Liver (tissue), 9 donors: ENCODE results near the gene VSTM2L. TPM values are rescaled to one million over a fixed set of nuclear protein-coding genes. Genes with fewer than 3 reads are reported as not detected.

ENCODE experiments used
- DNase-seq: peaks from one replicate; pipeline ENCODE4 v3.0.0-alpha.2; 2017; ENCODE audit warnings: low spot score
- H3K27ac ChIP-seq, 2 donors: one replicate each; pipeline ENCODE4 v1.7.0; 2013; ENCODE audit warnings: inconsistent platforms in 2 of 2, low read length in 2 of 2, control low read depth in 1 of 2, low read depth in 1 of 2, mild to moderate bottlenecking in 1 of 2
- H3K27me3 ChIP-seq, 4 donors: one replicate each; pipeline versions ENCODE4 v1.6.1 to v1.7.0; 2013; ENCODE audit warnings: low read length in 3 of 4, inconsistent platforms in 1 of 4, mild to moderate bottlenecking in 1 of 4, moderate library complexity in 1 of 4; ENCODE audit not compliant: control insufficient read depth in 4 of 4, insufficient read depth in 4 of 4
- H3K36me3 ChIP-seq, 4 donors: one replicate each; pipeline versions ENCODE4 v1.6.1 to v1.7.0; 2013; ENCODE audit warnings: low read length in 3 of 4, mild to moderate bottlenecking in 3 of 4, low read depth in 1 of 4, moderate library complexity in 1 of 4; ENCODE audit not compliant: control insufficient read depth in 4 of 4, insufficient read depth in 3 of 4
- H3K4me1 ChIP-seq, 4 donors: one replicate each; pipeline versions ENCODE4 v1.6.1 to v1.7.0; 2013; ENCODE audit warnings: low read length in 3 of 4, mild to moderate bottlenecking in 3 of 4, moderate library complexity in 1 of 4; ENCODE audit not compliant: control insufficient read depth in 4 of 4, insufficient read depth in 4 of 4
- H3K4me3 ChIP-seq, 3 donors: one replicate each; pipeline versions ENCODE4 v1.6.1 to v1.7.0; 2013; ENCODE audit warnings: low read length in 3 of 3, control low read depth in 1 of 3, low read depth in 1 of 3, mild to moderate bottlenecking in 1 of 3
- H3K9ac ChIP-seq, 2 donors: one replicate each; pipeline ENCODE4 v1.7.0; 2013; ENCODE audit warnings: low read length in 2 of 2, mild to moderate bottlenecking in 2 of 2, moderate library complexity in 2 of 2, control low read depth in 1 of 2, low read depth in 1 of 2
- H3K9me3 ChIP-seq, 4 donors: one replicate each; pipeline versions ENCODE4 v1.6.1 to v1.7.0; 2013; ENCODE audit warnings: low read length in 3 of 4; ENCODE audit not compliant: control insufficient read depth in 4 of 4
- EGR1 ChIP-seq, 2 donors: IDR thresholded peaks; 2 replicates each; pipeline ENCODE4 v1.6.1; 2016 to 2018; ENCODE audit warnings: antibody characterized with exemption in 2 of 2, low read depth in 2 of 2
- FOXA2 ChIP-seq: IDR thresholded peaks from 2 replicates; pipeline ENCODE4 v1.6.1; 2016; ENCODE audit warnings: antibody characterized with exemption
- GABPA ChIP-seq, 2 donors: IDR thresholded peaks in 1 of 2; conservative IDR thresholded peaks in 1 of 2; 2 replicates each; pipeline ENCODE4 v1.6.1; 2016; ENCODE audit warnings: antibody characterized with exemption in 2 of 2, mild to moderate bottlenecking in 1 of 2, moderate library complexity in 1 of 2
- HNF4G ChIP-seq: IDR thresholded peaks from 2 replicates; pipeline ENCODE4 v1.6.1; 2016; ENCODE audit warnings: antibody characterized with exemption
- JUND ChIP-seq, 2 donors: IDR thresholded peaks; 2 replicates each; pipeline ENCODE4 v1.6.1; 2016; ENCODE audit warnings: antibody characterized with exemption in 2 of 2
- NR2F2 ChIP-seq: IDR thresholded peaks from 2 replicates; pipeline ENCODE4 v1.6.1; 2016; ENCODE audit warnings: antibody characterized with exemption
- RXRA ChIP-seq, 2 donors: IDR thresholded peaks; 2 replicates each; pipeline ENCODE4 v1.6.1; 2017 to 2018; ENCODE audit warnings: antibody characterized with exemption in 2 of 2, mild to moderate bottlenecking in 1 of 2
- SP1 ChIP-seq: IDR thresholded peaks from 2 replicates; pipeline ENCODE4 v1.6.1; 2018; ENCODE audit warnings: antibody characterized with exemption, mild to moderate bottlenecking
- YY1 ChIP-seq: IDR thresholded peaks from 2 replicates; pipeline ENCODE4 v1.6.1; 2016; ENCODE audit warnings: antibody characterized with exemption, mild to moderate bottlenecking
- WGBS: extraction: QIAGEN DNeasy Blood & Tissue Kit; methylation state at CpG from one replicate; pipeline ENCODE4 v1.1.7; 2013; 5-methylcytosine and 5-hydroxymethylcytosine counted together
- polyA plus RNA-seq, 2 donors: library from polyadenylated mRNA; stranded (reverse) in 1 of 2; unstranded in 1 of 2; fragments of 200-250 nt in 1 of 2; fragments of >200 nt in 1 of 2; fragmentation: Nextera tagmentation in 1 of 2; extraction: Ambion mirVana in 1 of 2; gene quantifications; one replicate each; pipeline versions ENCODE4 v1.2.1 to v1.2.3, GENCODE V29; 2013 to 2015
- total RNA-seq, 2 donors: library from RNA; depleted of rRNA; stranded (reverse); fragments of >200 nt; gene quantifications; one replicate each; pipeline ENCODE4 v1.2.3, GENCODE V29; 2014
- TF ChIP-seq, protein P1 (sequence below): IDR thresholded peaks from 2 replicates; pipeline ENCODE4 v1.6.1; 2016; ENCODE audit warnings: antibody characterized with exemption, mild to moderate bottlenecking
- TF ChIP-seq, protein P2 (sequence below): IDR thresholded peaks from 2 replicates; pipeline ENCODE4 v1.6.1; 2016; ENCODE audit warnings: antibody characterized with exemption
- TF ChIP-seq, protein P3 (sequence below): fragments of 150-350 bp; IDR thresholded peaks from 2 replicates; pipeline ENCODE4 v1.5.1; 2017; ENCODE audit warnings: improper control_type of control experiment, low read depth, low read length; ENCODE audit not compliant: missing input control
- donor health status: healthy.
- donor health status: healthy.
- donor health status: healthy.
- donor health status: healthy.
- donor health status: healthy.

Gene VSTM2L
- total and polyA plus RNA-seq, 4 donors: 0.31 to 0.79 (median 0.56) TPM

DNA sequence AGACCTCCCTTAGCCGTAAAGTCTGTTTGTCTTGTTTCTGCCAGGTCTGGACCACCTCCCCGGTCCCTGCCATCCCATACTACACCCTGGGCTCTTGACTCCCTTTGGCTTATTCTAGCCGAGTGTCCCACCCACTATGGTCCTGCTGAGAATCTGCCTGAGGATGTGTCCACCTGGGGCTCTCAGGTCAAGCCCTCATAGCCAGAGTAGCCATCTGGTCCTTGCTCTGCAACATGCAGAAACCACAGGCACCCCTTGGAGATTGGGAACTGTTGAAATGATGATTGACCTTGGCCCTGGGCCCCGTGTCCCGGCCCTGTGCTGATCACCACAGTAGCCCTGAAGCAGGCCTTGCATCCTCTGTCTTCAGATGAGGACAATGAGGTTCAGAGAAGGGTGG, 44.0 kb downstream of the VSTM2L start:
- Histone ChIP-seq H3K9me3 (peaks cover 0 to 2% (median 0%) of the 10 kb centered on the region in 4 donors), H3K9ac (no peak overlapping the region), H3K27me3 (no peaks in the 10 kb centered on the region), H3K4me1 (no peaks in the 10 kb centered on the region), H3K27ac (no peak overlapping the region), H3K4me3 (no peak overlapping the region), H3K36me3 (no peaks in the 10 kb centered on the region)
- TF ChIP-seq FOXA2 (no peak), NR2F2 (no peak), EGR1 (IDR thresholded peaks at IDR 0.05; ENCODE audit: low read depth in 2 of 2) (no peak), JUND (IDR thresholded peaks at IDR 0.05) (no peak), GABPA (IDR thresholded peaks at IDR 0.05 in 1 of 2, conservative IDR thresholded peaks at IDR 0.05 in 1 of 2) (no peak), HNF4G (no peak), RXRA (IDR thresholded peaks at IDR 0.05) (no peak), YY1 (no peak)
- TF ChIP-seq, protein P1, sequence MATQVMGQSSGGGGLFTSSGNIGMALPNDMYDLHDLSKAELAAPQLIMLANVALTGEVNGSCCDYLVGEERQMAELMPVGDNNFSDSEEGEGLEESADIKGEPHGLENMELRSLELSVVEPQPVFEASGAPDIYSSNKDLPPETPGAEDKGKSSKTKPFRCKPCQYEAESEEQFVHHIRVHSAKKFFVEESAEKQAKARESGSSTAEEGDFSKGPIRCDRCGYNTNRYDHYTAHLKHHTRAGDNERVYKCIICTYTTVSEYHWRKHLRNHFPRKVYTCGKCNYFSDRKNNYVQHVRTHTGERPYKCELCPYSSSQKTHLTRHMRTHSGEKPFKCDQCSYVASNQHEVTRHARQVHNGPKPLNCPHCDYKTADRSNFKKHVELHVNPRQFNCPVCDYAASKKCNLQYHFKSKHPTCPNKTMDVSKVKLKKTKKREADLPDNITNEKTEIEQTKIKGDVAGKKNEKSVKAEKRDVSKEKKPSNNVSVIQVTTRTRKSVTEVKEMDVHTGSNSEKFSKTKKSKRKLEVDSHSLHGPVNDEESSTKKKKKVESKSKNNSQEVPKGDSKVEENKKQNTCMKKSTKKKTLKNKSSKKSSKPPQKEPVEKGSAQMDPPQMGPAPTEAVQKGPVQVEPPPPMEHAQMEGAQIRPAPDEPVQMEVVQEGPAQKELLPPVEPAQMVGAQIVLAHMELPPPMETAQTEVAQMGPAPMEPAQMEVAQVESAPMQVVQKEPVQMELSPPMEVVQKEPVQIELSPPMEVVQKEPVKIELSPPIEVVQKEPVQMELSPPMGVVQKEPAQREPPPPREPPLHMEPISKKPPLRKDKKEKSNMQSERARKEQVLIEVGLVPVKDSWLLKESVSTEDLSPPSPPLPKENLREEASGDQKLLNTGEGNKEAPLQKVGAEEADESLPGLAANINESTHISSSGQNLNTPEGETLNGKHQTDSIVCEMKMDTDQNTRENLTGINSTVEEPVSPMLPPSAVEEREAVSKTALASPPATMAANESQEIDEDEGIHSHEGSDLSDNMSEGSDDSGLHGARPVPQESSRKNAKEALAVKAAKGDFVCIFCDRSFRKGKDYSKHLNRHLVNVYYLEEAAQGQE: no peak
- TF ChIP-seq, protein P2, sequence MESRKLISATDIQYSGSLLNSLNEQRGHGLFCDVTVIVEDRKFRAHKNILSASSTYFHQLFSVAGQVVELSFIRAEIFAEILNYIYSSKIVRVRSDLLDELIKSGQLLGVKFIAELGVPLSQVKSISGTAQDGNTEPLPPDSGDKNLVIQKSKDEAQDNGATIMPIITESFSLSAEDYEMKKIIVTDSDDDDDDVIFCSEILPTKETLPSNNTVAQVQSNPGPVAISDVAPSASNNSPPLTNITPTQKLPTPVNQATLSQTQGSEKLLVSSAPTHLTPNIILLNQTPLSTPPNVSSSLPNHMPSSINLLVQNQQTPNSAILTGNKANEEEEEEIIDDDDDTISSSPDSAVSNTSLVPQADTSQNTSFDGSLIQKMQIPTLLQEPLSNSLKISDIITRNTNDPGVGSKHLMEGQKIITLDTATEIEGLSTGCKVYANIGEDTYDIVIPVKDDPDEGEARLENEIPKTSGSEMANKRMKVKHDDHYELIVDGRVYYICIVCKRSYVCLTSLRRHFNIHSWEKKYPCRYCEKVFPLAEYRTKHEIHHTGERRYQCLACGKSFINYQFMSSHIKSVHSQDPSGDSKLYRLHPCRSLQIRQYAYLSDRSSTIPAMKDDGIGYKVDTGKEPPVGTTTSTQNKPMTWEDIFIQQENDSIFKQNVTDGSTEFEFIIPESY: no peak
- TF ChIP-seq, protein P3, sequence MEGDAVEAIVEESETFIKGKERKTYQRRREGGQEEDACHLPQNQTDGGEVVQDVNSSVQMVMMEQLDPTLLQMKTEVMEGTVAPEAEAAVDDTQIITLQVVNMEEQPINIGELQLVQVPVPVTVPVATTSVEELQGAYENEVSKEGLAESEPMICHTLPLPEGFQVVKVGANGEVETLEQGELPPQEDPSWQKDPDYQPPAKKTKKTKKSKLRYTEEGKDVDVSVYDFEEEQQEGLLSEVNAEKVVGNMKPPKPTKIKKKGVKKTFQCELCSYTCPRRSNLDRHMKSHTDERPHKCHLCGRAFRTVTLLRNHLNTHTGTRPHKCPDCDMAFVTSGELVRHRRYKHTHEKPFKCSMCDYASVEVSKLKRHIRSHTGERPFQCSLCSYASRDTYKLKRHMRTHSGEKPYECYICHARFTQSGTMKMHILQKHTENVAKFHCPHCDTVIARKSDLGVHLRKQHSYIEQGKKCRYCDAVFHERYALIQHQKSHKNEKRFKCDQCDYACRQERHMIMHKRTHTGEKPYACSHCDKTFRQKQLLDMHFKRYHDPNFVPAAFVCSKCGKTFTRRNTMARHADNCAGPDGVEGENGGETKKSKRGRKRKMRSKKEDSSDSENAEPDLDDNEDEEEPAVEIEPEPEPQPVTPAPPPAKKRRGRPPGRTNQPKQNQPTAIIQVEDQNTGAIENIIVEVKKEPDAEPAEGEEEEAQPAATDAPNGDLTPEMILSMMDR: no peak
- WGBS: 87% methylated on average over 5 of the region's 5 CpGs
- no peak for DNase-seq

DNA sequence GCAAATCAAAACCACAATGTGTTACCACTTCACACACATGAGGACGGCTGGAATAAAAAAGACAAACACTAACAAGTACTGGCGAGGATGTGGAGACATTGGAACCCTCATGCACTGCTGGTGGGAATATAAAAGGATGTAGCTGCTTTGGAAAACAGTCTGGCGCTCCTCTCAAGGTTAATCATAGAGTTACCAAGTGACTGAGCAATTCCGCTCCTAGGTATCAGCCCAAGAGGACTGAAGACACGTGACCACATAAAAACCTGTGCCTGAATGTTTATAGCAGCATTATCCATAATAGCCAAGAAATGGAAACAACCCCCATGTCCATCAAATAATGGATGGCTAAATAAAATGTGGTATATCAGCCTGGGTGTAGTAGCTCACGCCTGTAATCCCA, 45.0 kb downstream of the VSTM2L start:
- WGBS: 92% methylated on average over 6 of the region's 6 CpGs
- H3K4me3 ChIP-seq: no peak overlapping the region
- DNase-seq: no peak
- no peaks in the 10 kb centered on the region for H3K4me1 ChIP-seq
- no peaks in the 10 kb centered on the region for H3K27me3 ChIP-seq
- peaks cover 0 to 2% (median 0%) of the 10 kb centered on the region in 4 donors for H3K9me3 ChIP-seq
- H3K9ac ChIP-seq: no peak overlapping the region
- no peaks in the 10 kb centered on the region for H3K36me3 ChIP-seq
- no peak overlapping the region for H3K27ac ChIP-seq
- TF ChIP-seq SP1 (no peak), JUND (IDR thresholded peaks at IDR 0.05) (no peak)
